T-cell (primary cell): ENCODE measurements around the gene ATP2C2. TPM values are rescaled to one million over a fixed set of nuclear protein-coding genes. Genes with fewer than 3 reads are reported as not detected.

Source experiments
- ATAC-seq, 4 experiments: fragments of 200-7000 bp in 3 of 4; fragments of 150-1000 bp in 1 of 4; cut with Tn5 transposase; replicated peaks in 1 of 4; 1 replicate in 3 of 4; 2 replicates in 1 of 4; pipeline ENCODE4 v1.10.0; 2021; ENCODE audit warnings: moderate library complexity in 3 of 4, mild to moderate bottlenecking in 2 of 4, moderate number of reproducible peaks in 1 of 4
- CTCF ChIA-PET, 2 donors: fragments of 300-600 bp; sonication (Branson Sonifier 250); formaldehyde crosslinking; loops; one replicate each; lab custom pipeline; 2022; ENCODE audit warnings: antibody characterized with exemption in 2 of 2; lab: Charles Lee
- POLR2A ChIA-PET, 2 donors: fragments of 300-600 bp; sonication (Branson Sonifier 250); formaldehyde crosslinking; loops; one replicate each; lab custom pipeline; 2022; ENCODE audit warnings: antibody characterized with exemption in 2 of 2; lab: Charles Lee
- DNase-seq, 35 experiments: peaks; one replicate each; pipeline versions ENCODE4 v3.0.0 to v3.0.0-alpha.2; 2013 to 2023
- H3K27ac ChIP-seq: one replicate; pipeline ENCODE4 v1.5.1; 2013; ENCODE audit warnings: low read length
- H3K27me3 ChIP-seq, 2 experiments: replicated peaks in 1 of 2; 1 replicate in 1 of 2; 2 replicates in 1 of 2; pipeline versions ENCODE4 v1.6.1 to v1.7.0; 2013; ENCODE audit warnings: low read length in 1 of 2, mixed read lengths in 1 of 2; ENCODE audit not compliant: control insufficient read depth in 2 of 2, insufficient read depth in 2 of 2; ENCODE audit errors: extremely low read depth in 1 of 2
- H3K36me3 ChIP-seq, 2 donors: 1 replicate in 1 of 2; 2 replicates in 1 of 2; pipeline versions ENCODE4 v1.6.1 to v1.7.0; 2013; ENCODE audit warnings: low read length in 1 of 2; ENCODE audit not compliant: control insufficient read depth in 2 of 2, insufficient read depth in 1 of 2; ENCODE audit errors: extremely low read depth in 1 of 2
- H3K4me1 ChIP-seq, 2 experiments: 1 replicate in 1 of 2; 2 replicates in 1 of 2; pipeline versions ENCODE4 v1.6.1 to v1.7.0; 2013; ENCODE audit warnings: low read length in 2 of 2, mixed read lengths in 1 of 2; ENCODE audit not compliant: insufficient read depth in 2 of 2, control insufficient read depth in 1 of 2; ENCODE audit errors: extremely low read depth in 1 of 2
- H3K4me3 ChIP-seq, 2 donors: 1 replicate in 1 of 2; 2 replicates in 1 of 2; pipeline versions ENCODE4 v1.5.1 to v1.7.0; 2013; ENCODE audit warnings: mild to moderate bottlenecking in 2 of 2, low read length in 1 of 2, moderate library complexity in 1 of 2; ENCODE audit not compliant: control insufficient read depth in 1 of 2; ENCODE audit errors: extremely low read depth in 1 of 2
- H3K9me3 ChIP-seq: 2 replicates; pipeline ENCODE4 v1.7.0; 2013
- H3K27ac Mint-ChIP-seq, 2 donors: one replicate each; pipeline ENCODE4 v1.8.0; 2020 to 2021; ENCODE audit warnings: mild to moderate bottlenecking in 2 of 2, mixed read lengths in 2 of 2
- H3K27me3 Mint-ChIP-seq, 2 donors: one replicate each; pipeline ENCODE4 v1.8.0; 2021 to 2022; ENCODE audit warnings: mixed read lengths in 2 of 2
- H3K36me3 Mint-ChIP-seq: one replicate; pipeline ENCODE4 v1.8.0; 2021; ENCODE audit warnings: mixed read lengths
- H3K4me1 Mint-ChIP-seq, 3 donors: one replicate each; pipeline ENCODE4 v1.8.0; 2020 to 2022; ENCODE audit warnings: mixed read lengths in 3 of 3, mild to moderate bottlenecking in 1 of 3
- H3K4me3 Mint-ChIP-seq, 3 donors: one replicate each; pipeline ENCODE4 v1.8.0; 2020 to 2022; ENCODE audit warnings: mild to moderate bottlenecking in 3 of 3, mixed read lengths in 3 of 3, moderate library complexity in 3 of 3
- H3K9me3 Mint-ChIP-seq, 3 donors: one replicate each; pipeline ENCODE4 v1.8.0; 2020 to 2022; ENCODE audit warnings: mixed read lengths in 3 of 3
- WGBS: methylation state at CpG from one replicate; pipeline ENCODE4 v1.1.5; 2013; ENCODE audit warnings: missing lambda C conversion rate; ENCODE audit not compliant: insufficient coverage; 5-methylcytosine and 5-hydroxymethylcytosine counted together
- total RNA-seq, 35 experiments: library from RNA in 6 of 35; stranded (reverse) in 6 of 35; fragments of 120-200 nt in 1 of 35; gene quantifications; one replicate each; pipeline versions ENCODE4 v1.2.1 to v1.2.4 and lab custom pipeline; 2013 to 2026

ATP2C2 gene
- total RNA-seq, 5 donors from 2014 or later (not counting 1 experiment from before 2014, with no cell fraction given), result not detected

DNA sequence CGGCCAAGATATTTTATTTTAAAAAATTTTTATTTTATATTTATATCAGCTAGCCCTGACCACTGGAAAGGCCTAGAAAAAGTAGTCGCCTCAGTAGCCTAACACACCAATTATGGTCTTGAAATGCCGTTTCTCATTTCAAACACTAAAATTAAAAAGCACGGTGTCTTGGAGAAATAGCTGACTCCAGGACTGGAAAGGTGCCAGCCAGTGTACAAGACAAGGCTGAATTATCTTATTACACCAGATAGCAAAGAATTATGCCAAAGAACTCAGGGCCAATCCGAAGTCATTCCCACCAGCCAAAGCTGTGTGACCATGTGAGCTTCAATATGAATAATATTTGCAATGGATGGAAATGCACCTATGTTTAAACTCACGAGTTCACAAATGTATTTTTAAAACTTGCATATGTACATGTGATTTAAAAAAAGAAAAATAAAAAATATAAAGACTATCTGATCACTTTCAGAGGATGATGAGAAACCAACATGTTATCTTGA, 19.9 kb upstream of the ATP2C2 start:
- peaks cover 0 to 20% of the 10 kb centered on the region in 2 experiments for H3K27me3 ChIP-seq
- no peaks in the 10 kb centered on the region for H3K9me3 Mint-ChIP-seq
- no peaks in the 10 kb centered on the region for H3K36me3 Mint-ChIP-seq
- no peaks in the 10 kb centered on the region for H3K4me1 Mint-ChIP-seq
- no peaks in the 10 kb centered on the region for H3K36me3 ChIP-seq
- H3K27ac Mint-ChIP-seq, result no peak overlapping the region
- 82% methylated on average over 2 of the region's 6 CpGs for WGBS
- peaks cover 7 to 17% of the 10 kb centered on the region in 2 donors for H3K27me3 Mint-ChIP-seq
- H3K4me1 ChIP-seq, result no peaks in the 10 kb centered on the region
- H3K4me3 ChIP-seq, result no peak overlapping the region
- no peak overlapping the region for H3K4me3 Mint-ChIP-seq
- H3K9me3 ChIP-seq, result no peaks in the 10 kb centered on the region
- no peak for DNase-seq
- no peak overlapping the region for H3K27ac ChIP-seq
- POLR2A ChIA-PET, result no interaction called here
- CTCF ChIA-PET, result no interaction called here
- no peak for ATAC-seq

- H3K27me3 Mint-ChIP-seq, result peaks cover 10 to 19% of the 10 kb centered on the region in 2 donors
- 91% methylated on average over 9 of the region's 11 CpGs for WGBS
- Histone ChIP-seq H3K36me3 (no peaks in the 10 kb centered on the region), H3K27ac (no peak overlapping the region), H3K9me3 (no peaks in the 10 kb centered on the region), H3K4me1 (no peaks in the 10 kb centered on the region), H3K4me3 (no peak overlapping the region), H3K27me3 (peaks cover 0 to 15% of the 10 kb centered on the region in 2 experiments)
- ATAC-seq (no peak), DNase-seq (no peak)
- CTCF ChIA-PET, result interaction anchor here in 1 of 2 donors (0.7 kb wide), 1 partner anchor 514 kb away, joined by 3 read pairs; no protein-coding TSS in a partner anchor
- H3K36me3 Mint-ChIP-seq, result no peaks in the 10 kb centered on the region
- no peak overlapping the region for H3K27ac Mint-ChIP-seq
- POLR2A ChIA-PET, result no interaction called here
- H3K4me3 Mint-ChIP-seq, result no peak overlapping the region
- H3K9me3 Mint-ChIP-seq, result no peaks in the 10 kb centered on the region
- H3K4me1 Mint-ChIP-seq, result no peaks in the 10 kb centered on the region
Observed at GRCh38 chr16:84349862-84350684, 18.3 kb upstream of the ATP2C2 start.

DNA sequence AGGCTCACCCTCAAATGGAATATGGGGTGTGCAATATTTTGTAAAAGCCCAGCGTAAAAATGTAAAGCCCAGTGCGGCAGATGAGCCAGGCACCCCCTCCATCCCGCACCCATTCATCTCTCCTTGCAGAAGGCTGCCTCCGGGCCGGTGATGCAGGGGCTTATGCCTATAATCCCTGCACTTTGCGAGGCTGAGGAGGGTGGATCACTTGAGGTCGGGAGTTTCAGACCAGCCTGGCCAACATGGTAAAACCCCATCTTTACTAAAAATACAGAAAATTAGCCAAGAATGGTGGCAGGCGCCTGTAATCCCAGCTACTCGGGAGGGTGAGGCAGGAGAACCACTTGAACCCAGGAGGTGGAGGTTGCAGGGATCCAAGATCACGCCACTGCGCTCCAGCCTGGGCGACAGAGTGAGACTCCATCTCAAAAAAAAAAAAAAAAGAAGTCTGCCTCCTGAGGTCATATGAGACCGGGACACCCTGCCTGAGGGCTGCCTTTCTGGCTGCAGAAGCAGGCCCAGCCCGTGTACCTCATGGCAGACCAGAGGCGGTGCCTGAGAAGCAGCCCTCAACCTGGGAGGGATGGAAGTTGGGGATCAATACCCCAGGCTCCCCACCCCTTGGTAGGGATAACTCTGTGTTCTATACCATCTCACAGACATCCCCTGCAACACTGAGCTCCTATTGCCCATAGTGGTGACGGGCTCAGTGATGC, 17.5 kb upstream of the ATP2C2 start:
- no peaks in the 10 kb centered on the region for H3K36me3 ChIP-seq
- POLR2A ChIA-PET, result no interaction called here
- no peaks in the 10 kb centered on the region for H3K9me3 Mint-ChIP-seq
- 90% methylated on average over 5 of the region's 16 CpGs for WGBS
- no peak for DNase-seq
- no peaks in the 10 kb centered on the region for H3K4me1 ChIP-seq
- H3K27ac Mint-ChIP-seq, result no peak overlapping the region
- no peaks in the 10 kb centered on the region for H3K4me1 Mint-ChIP-seq
- H3K4me3 ChIP-seq, result no peak overlapping the region
- CTCF ChIA-PET, result interaction anchor here in 1 of 2 donors (0.7 kb wide), 1 partner anchor 514 kb away, joined by 3 read pairs; no protein-coding TSS in a partner anchor
- no peak overlapping the region for H3K27ac ChIP-seq
- H3K4me3 Mint-ChIP-seq, result no peak overlapping the region
- no peak for ATAC-seq
- H3K9me3 ChIP-seq, result no peaks in the 10 kb centered on the region
- H3K27me3 Mint-ChIP-seq, result peaks cover 10 to 19% of the 10 kb centered on the region in 2 donors
- H3K36me3 Mint-ChIP-seq, result no peaks in the 10 kb centered on the region
- peaks cover 0 to 15% of the 10 kb centered on the region in 2 experiments for H3K27me3 ChIP-seq

DNA sequence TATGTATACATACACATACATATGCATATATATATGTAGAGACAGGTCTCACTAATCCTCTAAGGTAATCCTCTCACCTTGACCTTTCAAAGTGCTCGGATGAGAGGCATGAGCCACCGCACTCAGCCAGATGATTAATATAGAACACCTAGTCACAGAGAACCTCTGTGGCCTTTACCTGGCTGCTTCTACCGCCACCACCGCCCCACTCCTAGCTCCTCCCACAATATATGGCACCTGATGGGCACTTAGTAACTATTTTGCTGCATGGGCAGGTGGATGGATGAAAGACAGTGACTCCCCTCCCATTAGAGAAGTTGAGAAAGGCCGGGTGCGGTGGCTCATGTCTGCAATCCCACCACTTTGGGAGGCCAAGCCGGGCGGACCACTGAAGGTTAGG, 16.7 kb upstream of the ATP2C2 start:
- Mint-ChIP-seq H3K9me3 (no peaks in the 10 kb centered on the region), H3K4me1 (no peaks in the 10 kb centered on the region), H3K4me3 (no peak overlapping the region), H3K36me3 (no peaks in the 10 kb centered on the region), H3K27ac (no peak overlapping the region), H3K27me3 (peaks cover 10 to 18% of the 10 kb centered on the region in 2 donors)
- no CpG with 5 or more reads among the region's 8 CpGs for WGBS
- H3K9me3 ChIP-seq, result no peaks in the 10 kb centered on the region
- no peak overlapping the region for H3K4me3 ChIP-seq
- H3K27me3 ChIP-seq, result peaks cover 0 to 18% of the 10 kb centered on the region in 2 experiments
- no peak overlapping the region for H3K27ac ChIP-seq
- ChIA-PET POLR2A (no interaction called here), CTCF (no interaction called here)
- no peaks in the 10 kb centered on the region for H3K4me1 ChIP-seq
- DNase-seq, result no peak
- H3K36me3 ChIP-seq, result no peaks in the 10 kb centered on the region
- ATAC-seq, result no peak

DNA sequence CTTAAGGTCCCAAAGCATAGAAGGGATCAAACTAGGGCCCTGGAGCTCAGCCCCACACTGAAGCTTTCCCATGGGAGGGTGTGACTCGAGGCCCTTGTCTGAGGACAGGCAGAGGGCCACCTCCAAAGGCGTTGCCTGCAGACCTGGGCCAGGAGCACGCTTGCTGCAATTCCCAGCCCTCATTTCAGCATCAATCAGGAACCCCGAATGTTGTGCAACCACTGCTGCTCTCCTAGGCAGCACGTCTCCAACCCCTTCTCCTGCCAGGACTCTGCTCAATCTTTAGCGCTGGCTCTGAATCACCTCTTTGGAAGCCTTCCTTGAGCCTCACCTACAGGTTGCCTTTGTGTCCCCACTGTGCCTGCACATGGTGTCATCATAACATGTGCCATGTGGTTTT, 14.0 kb upstream of the ATP2C2 start:
- Histone ChIP-seq H3K27me3 (peaks cover 0 to 9% of the 10 kb centered on the region in 2 experiments), H3K36me3 (no peaks in the 10 kb centered on the region), H3K9me3 (no peaks in the 10 kb centered on the region), H3K4me3 (no peak overlapping the region), H3K27ac (no peak overlapping the region), H3K4me1 (no peaks in the 10 kb centered on the region)
- no peak for ATAC-seq
- no peaks in the 10 kb centered on the region for H3K9me3 Mint-ChIP-seq
- H3K4me1 Mint-ChIP-seq, result peaks cover 0 to 5% (median 4%) of the 10 kb centered on the region in 3 donors
- H3K27me3 Mint-ChIP-seq, result peaks cover 6 to 11% of the 10 kb centered on the region in 2 donors
- no peak overlapping the region for H3K4me3 Mint-ChIP-seq
- 74% methylated on average over 6 of the region's 6 CpGs for WGBS
- no peak overlapping the region for H3K27ac Mint-ChIP-seq
- ChIA-PET POLR2A (no interaction called here), CTCF (no interaction called here)
- H3K36me3 Mint-ChIP-seq, result no peaks in the 10 kb centered on the region
- DNase-seq, result no peak

GRCh38 chr16:84355149-84355548, 13.2 kb upstream of the ATP2C2 start:
- no peaks in the 10 kb centered on the region for H3K9me3 Mint-ChIP-seq
- peaks cover 3 to 10% of the 10 kb centered on the region in 2 donors for H3K27me3 Mint-ChIP-seq
- Histone ChIP-seq H3K4me1 (peaks cover 0 to 6% of the 10 kb centered on the region in 2 experiments), H3K27ac (no peak overlapping the region), H3K9me3 (no peaks in the 10 kb centered on the region), H3K4me3 (no peak overlapping the region), H3K36me3 (no peaks in the 10 kb centered on the region), H3K27me3 (peaks cover 0 to 7% of the 10 kb centered on the region in 2 experiments)
- WGBS, result 82% methylated on average over 1 of the region's 2 CpGs
- CTCF ChIA-PET, result no interaction called here
- DNase-seq (no peak), ATAC-seq (no peak)
- H3K4me3 Mint-ChIP-seq, result no peak overlapping the region
- POLR2A ChIA-PET, result no interaction called here
- H3K27ac Mint-ChIP-seq, result no peak overlapping the region
- H3K4me1 Mint-ChIP-seq, result peaks cover 4 to 13% (median 12%) of the 10 kb centered on the region in 3 donors
- H3K36me3 Mint-ChIP-seq, result no peaks in the 10 kb centered on the region
